Left ventricle myocardium inferior (tissue), 1 donor: ENCODE data around the gene CTSA. TPM values are rescaled to one million over a fixed set of nuclear protein-coding genes. Genes with fewer than 3 reads are reported as not detected.

Experiments used
- DNase-seq: peaks from one replicate; pipeline ENCODE4 v3.0.0-alpha.2; 2020
- H3K27ac ChIP-seq: fragments of 200-600 bp; replicated peaks from 2 replicates; pipeline ENCODE4 v1.8.0; 2021
- H3K27me3 ChIP-seq: fragments of 200-600 bp; 2 replicates; pipeline ENCODE4 v1.8.0; 2021; ENCODE audit warnings: low read depth
- H3K36me3 ChIP-seq: fragments of 200-600 bp; 2 replicates; pipeline ENCODE4 v1.8.0; 2021
- H3K4me1 ChIP-seq: fragments of 200-600 bp; 2 replicates; pipeline ENCODE4 v1.8.0; 2021
- H3K4me3 ChIP-seq: fragments of 200-600 bp; 2 replicates; pipeline ENCODE4 v1.8.0; 2021; ENCODE audit warnings: mild to moderate bottlenecking, moderate library complexity
- H3K9me3 ChIP-seq: fragments of 200-600 bp; replicated peaks from 2 replicates; pipeline ENCODE4 v1.8.0; 2021
- intact Hi-C: fragments of 100-400 bp; cut with micrococcal nuclease; formaldehyde crosslinking; loops from one replicate; pipeline ENCODE4 v1.11.0; 2022
- total RNA-seq: library from RNA; stranded (reverse); fragmentation: NEBNext Ultra II Directional; extraction: Animal tissue kit (Norgen Biotek cat#: 25700); gene quantifications from one replicate; pipeline ENCODE4 v1.2.1, GENCODE V29; 2021
- TF ChIP-seq, protein P1 (sequence below): fragments of 200-600 bp; IDR thresholded peaks from 2 replicates; pipeline ENCODE4 v1.8.0; 2021; ENCODE audit warnings: antibody characterized with exemption, mild to moderate bottlenecking, borderline replicate concordance
- donor health status: DM: no; HTN: yes; CAD: no; lungs with severe emphysema.

The CTSA gene
- total RNA-seq, 1 donor from 2014 or later: 116 TPM

DNA sequence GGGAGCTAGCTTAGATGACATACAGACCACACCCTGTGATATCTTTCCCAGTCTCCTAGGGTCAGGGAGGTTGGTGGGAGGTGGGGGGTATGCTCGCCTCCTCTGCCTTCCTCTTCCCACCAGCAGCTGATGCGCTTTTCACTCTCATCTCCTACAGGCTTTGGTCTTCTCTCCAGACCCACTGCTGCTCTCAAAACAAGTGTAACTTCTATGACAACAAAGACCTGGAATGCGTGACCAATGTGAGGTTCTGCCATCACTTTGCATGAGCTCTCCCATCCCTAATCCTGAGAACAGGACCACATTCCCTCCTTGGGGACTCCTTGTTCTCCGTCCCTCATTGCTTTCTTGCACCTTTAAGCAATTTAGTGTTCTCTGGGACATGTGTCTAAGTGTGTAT lies 2.7 kb downstream of the CTSA start:
- Histone ChIP-seq H3K27me3 (no peaks in the 10 kb centered on the region), H3K27ac (no peak overlapping the region), H3K36me3 (peaks cover 65% of the 10 kb centered on the region), H3K4me3 (no peak overlapping the region), H3K4me1 (peaks cover 41% of the 10 kb centered on the region), H3K9me3 (no peaks in the 10 kb centered on the region)
- TF ChIP-seq, protein P1, sequence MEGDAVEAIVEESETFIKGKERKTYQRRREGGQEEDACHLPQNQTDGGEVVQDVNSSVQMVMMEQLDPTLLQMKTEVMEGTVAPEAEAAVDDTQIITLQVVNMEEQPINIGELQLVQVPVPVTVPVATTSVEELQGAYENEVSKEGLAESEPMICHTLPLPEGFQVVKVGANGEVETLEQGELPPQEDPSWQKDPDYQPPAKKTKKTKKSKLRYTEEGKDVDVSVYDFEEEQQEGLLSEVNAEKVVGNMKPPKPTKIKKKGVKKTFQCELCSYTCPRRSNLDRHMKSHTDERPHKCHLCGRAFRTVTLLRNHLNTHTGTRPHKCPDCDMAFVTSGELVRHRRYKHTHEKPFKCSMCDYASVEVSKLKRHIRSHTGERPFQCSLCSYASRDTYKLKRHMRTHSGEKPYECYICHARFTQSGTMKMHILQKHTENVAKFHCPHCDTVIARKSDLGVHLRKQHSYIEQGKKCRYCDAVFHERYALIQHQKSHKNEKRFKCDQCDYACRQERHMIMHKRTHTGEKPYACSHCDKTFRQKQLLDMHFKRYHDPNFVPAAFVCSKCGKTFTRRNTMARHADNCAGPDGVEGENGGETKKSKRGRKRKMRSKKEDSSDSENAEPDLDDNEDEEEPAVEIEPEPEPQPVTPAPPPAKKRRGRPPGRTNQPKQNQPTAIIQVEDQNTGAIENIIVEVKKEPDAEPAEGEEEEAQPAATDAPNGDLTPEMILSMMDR: no peak
- no peak for DNase-seq
- intact Hi-C loops: loop anchor here (5.0 kb wide), 1 partner anchor 38 kb away; the partner anchor contains the start of gene PCIF1

GRCh38 chr20:45894797-45895196 lies 3.7 kb downstream of the CTSA start:
- Histone ChIP-seq H3K4me3 (no peak overlapping the region), H3K4me1 (peaks cover 31% of the 10 kb centered on the region), H3K9me3 (no peaks in the 10 kb centered on the region), H3K27ac (no peak overlapping the region), H3K27me3 (no peaks in the 10 kb centered on the region), H3K36me3 (peaks cover 74% of the 10 kb centered on the region)
- no peak for DNase-seq
- intact Hi-C loops: loop anchor here (5.0 kb wide), 1 partner anchor 38 kb away; the partner anchor contains the start of gene PCIF1
- TF ChIP-seq, protein P1: no peak

GRCh38 chr20:45896641-45897161 lies 5.6 kb downstream of the CTSA start:
- intact Hi-C loops: no loop called here
- Histone ChIP-seq H3K27ac (no peak overlapping the region), H3K4me1 (peaks cover 15% of the 10 kb centered on the region), H3K4me3 (no peak overlapping the region), H3K9me3 (no peaks in the 10 kb centered on the region), H3K36me3 (peaks cover 89% of the 10 kb centered on the region), H3K27me3 (no peaks in the 10 kb centered on the region)
- TF ChIP-seq, protein P1: no peak
- no peak for DNase-seq

DNA sequence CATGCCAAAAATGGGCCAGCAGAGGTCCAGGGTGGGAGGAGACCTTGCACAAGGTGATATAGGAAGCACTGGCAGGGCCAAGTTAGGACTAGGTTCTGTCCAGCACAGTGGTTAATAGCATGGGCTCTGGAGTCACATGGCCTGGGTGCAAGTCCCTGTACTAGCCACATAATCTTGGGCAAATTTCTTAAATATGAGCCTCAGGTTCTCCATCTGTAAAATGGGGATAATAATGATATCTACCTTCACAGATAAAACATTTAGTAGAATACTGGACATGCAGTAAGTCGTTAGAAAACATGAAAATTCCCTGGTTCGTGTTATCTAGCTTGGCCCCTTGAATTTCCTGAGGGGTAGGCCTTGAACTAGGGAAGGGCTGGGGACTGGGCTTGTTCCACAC lies 6.2 kb downstream of the CTSA start:
- intact Hi-C loops: no loop called here
- Histone ChIP-seq H3K27me3 (no peaks in the 10 kb centered on the region), H3K9me3 (no peaks in the 10 kb centered on the region), H3K36me3 (peaks cover 93% of the 10 kb centered on the region), H3K27ac (no peak overlapping the region), H3K4me1 (peaks cover 9% of the 10 kb centered on the region), H3K4me3 (no peak overlapping the region)
- DNase-seq: no peak
- TF ChIP-seq, protein P1: no peak

DNA sequence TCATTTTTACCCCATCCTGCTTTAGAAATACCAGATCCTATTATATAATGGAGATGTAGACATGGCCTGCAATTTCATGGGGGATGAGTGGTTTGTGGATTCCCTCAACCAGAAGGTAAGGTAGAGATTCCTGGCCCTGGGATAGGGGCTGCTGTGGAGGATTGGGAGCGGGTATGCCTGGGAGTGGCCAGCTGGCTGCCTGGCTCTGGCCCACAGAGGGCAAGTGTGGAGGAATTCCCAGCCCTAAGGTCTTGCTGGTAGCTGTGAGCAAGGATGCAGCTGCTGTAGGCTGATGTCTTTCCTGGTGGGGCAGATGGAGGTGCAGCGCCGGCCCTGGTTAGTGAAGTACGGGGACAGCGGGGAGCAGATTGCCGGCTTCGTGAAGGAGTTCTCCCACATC lies 6.6 kb downstream of the CTSA start:
- Histone ChIP-seq H3K27ac (no peak overlapping the region), H3K27me3 (no peaks in the 10 kb centered on the region), H3K36me3 (peaks cover 93% of the 10 kb centered on the region), H3K9me3 (no peaks in the 10 kb centered on the region), H3K4me1 (peaks cover 5% of the 10 kb centered on the region), H3K4me3 (no peak overlapping the region)
- TF ChIP-seq, protein P1: no peak
- no peak for DNase-seq
- intact Hi-C loops: no loop called here
